Prostate gland (tissue), 2 donors: Measurements from ENCODE around the gene BTAF1.
A peak's percentile ranks its signal among the peaks of the same experiment; 100 is the strongest.

Experiments
- CTCF ChIP-seq, 4 experiments: fragments of 200-600 bp in 2 of 4; fragments of 450-650 bp in 2 of 4; sonication (generic) in 2 of 4; IDR thresholded peaks; 1 replicate in 3 of 4; 2 replicates in 1 of 4; pipeline ENCODE4 v1.5.1; 2016 to 2019; ENCODE audit warnings: antibody characterized with exemption in 4 of 4, mild to moderate bottlenecking in 2 of 4, moderate library complexity in 2 of 4
- POLR2A ChIP-seq: fragments of 450-650 bp; IDR thresholded peaks from one replicate; pipeline ENCODE4 v1.6.1; 2016; ENCODE audit warnings: antibody characterized with exemption, mild to moderate bottlenecking
- POLR2AphosphoS5 ChIP-seq: sonication (generic); formaldehyde crosslinking; IDR thresholded peaks from one replicate; pipeline ENCODE4 v1.6.1; 2017; ENCODE audit warnings: antibody characterized with exemption

DNA sequence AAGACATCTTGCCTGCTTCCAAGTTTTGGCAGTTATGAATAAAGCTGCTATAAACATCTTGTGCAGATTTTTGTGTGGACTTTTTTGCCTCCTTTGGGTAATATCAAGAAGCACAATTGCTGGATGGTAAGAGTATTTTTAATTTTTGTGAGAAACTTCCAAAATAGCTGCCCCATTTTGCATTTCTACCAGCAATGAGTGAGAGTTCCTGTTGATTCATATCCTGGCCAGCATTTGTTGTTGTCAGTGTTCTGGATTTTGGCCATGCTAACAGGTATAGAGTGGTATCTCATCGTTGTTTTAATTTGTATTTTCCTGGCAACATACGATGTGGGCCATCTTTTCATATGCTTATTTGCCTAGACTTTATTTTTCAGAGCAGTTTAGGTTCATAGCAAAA, 53.9 kb downstream of the BTAF1 start:
- TF ChIP-seq CTCF (IDR thresholded peaks at IDR 0.05) (no peak), POLR2A (no peak), POLR2AphosphoS5 (peak; percentile 40)
